Astrocyte (in vitro differentiated cells and primary cell): Measurements from ENCODE around the gene ERCC6L. TPM values are rescaled to one million over a fixed set of nuclear protein-coding genes. Genes with fewer than 3 reads are reported as not detected.
A peak's percentile ranks its signal among the peaks of the same experiment; 100 is the strongest.

Source experiments
- DNase-seq: peaks from one replicate; pipeline ENCODE4 v3.0.0-alpha.2; 2010; ENCODE audit warnings: low read depth
- FAIRE-seq: peaks from 2 replicates; lab custom pipeline; 2011; peaks lifted over from hg19 to GRCh38; lab: Jason Lieb, UNC
- H2AFZ ChIP-seq: 2 replicates; pipeline ENCODE4 v1.6.0; 2012; ENCODE audit warnings: low read depth, low read length, inconsistent platforms
- H3K27ac ChIP-seq: 2 replicates; pipeline ENCODE4 v1.5.1; 2011; ENCODE audit warnings: low read depth, low read length, inconsistent platforms
- H3K27me3 ChIP-seq: 2 replicates; pipeline ENCODE4 v1.6.0; 2011; ENCODE audit warnings: low read length, inconsistent platforms; ENCODE audit not compliant: insufficient read depth
- H3K36me3 ChIP-seq: 2 replicates; pipeline ENCODE4 v1.5.1; 2011; ENCODE audit warnings: low read length, inconsistent platforms; ENCODE audit not compliant: insufficient read depth
- H3K4me1 ChIP-seq: 2 replicates; pipeline ENCODE4 v1.5.1; 2011; ENCODE audit warnings: low read length, inconsistent platforms; ENCODE audit not compliant: insufficient read depth
- H3K4me2 ChIP-seq: 2 replicates; pipeline ENCODE4 v1.6.0; 2012; ENCODE audit warnings: low read length, inconsistent platforms
- H3K4me3 ChIP-seq: 2 replicates; pipeline ENCODE4 v1.5.1; 2011; ENCODE audit warnings: low read depth, mild to moderate bottlenecking, low read length, inconsistent platforms; ENCODE audit not compliant: insufficient read depth
- H3K79me2 ChIP-seq: 2 replicates; pipeline ENCODE4 v1.6.0; 2012; ENCODE audit warnings: mild to moderate bottlenecking, low read length, inconsistent platforms; ENCODE audit not compliant: insufficient read depth
- H3K9ac ChIP-seq: 2 replicates; pipeline ENCODE4 v1.6.0; 2012; ENCODE audit warnings: mild to moderate bottlenecking, low read length, inconsistent platforms
- H3K9me3 ChIP-seq: 2 replicates; pipeline ENCODE4 v1.5.1; 2012; ENCODE audit warnings: low read depth, mild to moderate bottlenecking, low read length, inconsistent platforms; ENCODE audit not compliant: insufficient read depth
- H4K20me1 ChIP-seq: 2 replicates; pipeline ENCODE4 v1.6.0; 2012; ENCODE audit warnings: low read length, inconsistent platforms; ENCODE audit not compliant: insufficient read depth
- H3K27ac Mint-ChIP-seq: one replicate; pipeline ENCODE4 v1.8.0; 2021; ENCODE audit warnings: mild to moderate bottlenecking, mixed read lengths; ENCODE audit not compliant: unreplicated experiment
- H3K27me3 Mint-ChIP-seq: one replicate; pipeline ENCODE4 v1.8.0; 2021; ENCODE audit warnings: low read depth, mixed read lengths; ENCODE audit not compliant: unreplicated experiment
- H3K36me3 Mint-ChIP-seq: one replicate; pipeline ENCODE4 v1.8.0; 2021; ENCODE audit warnings: low read depth, mixed read lengths; ENCODE audit not compliant: unreplicated experiment
- H3K4me1 Mint-ChIP-seq: one replicate; pipeline ENCODE4 v1.8.0; 2021; ENCODE audit warnings: low read depth, mixed read lengths; ENCODE audit not compliant: unreplicated experiment
- H3K4me3 Mint-ChIP-seq: one replicate; pipeline ENCODE4 v1.8.0; 2021; ENCODE audit warnings: mild to moderate bottlenecking, moderate library complexity, mixed read lengths; ENCODE audit not compliant: unreplicated experiment
- H3K9me3 Mint-ChIP-seq: one replicate; pipeline ENCODE4 v1.8.0; 2021; ENCODE audit warnings: mild to moderate bottlenecking, mixed read lengths; ENCODE audit not compliant: unreplicated experiment
- CTCF ChIP-seq: IDR thresholded peaks from 2 replicates; pipeline ENCODE4 v1.5.1; 2011; ENCODE audit warnings: low read depth, mild to moderate bottlenecking, inconsistent platforms, low read length, moderate library complexity; ENCODE audit not compliant: insufficient read depth
- EZH2 ChIP-seq: IDR thresholded peaks from 2 replicates; pipeline ENCODE4 v1.6.1; 2012; ENCODE audit warnings: mild to moderate bottlenecking, low read length, inconsistent platforms; ENCODE audit not compliant: insufficient read depth
- total RNA-seq: library from RNA; stranded (reverse); gene quantifications from 2 replicates; pipeline ENCODE4 v1.2.1, GENCODE V29; 2021

ERCC6L gene
- total RNA-seq, 1 donor from 2014 or later: 1.0 TPM

GRCh38 chrX:72269671-72270251 lies 30.9 kb upstream of the ERCC6L start:
- Histone ChIP-seq H3K4me1 (peaks cover 52% of the 10 kb centered on the region), H2AFZ (no peak overlapping the region), H3K27ac (peak overlapping the region; percentile 79), H3K36me3 (peaks cover 37% of the 10 kb centered on the region), H3K9me3 (no peaks in the 10 kb centered on the region), H3K4me3 (no peak overlapping the region), H3K27me3 (no peaks in the 10 kb centered on the region), H4K20me1 (peaks cover 47% of the 10 kb centered on the region), H3K79me2 (peaks cover 25% of the 10 kb centered on the region), H3K4me2 (peak overlapping the region; percentile 70), H3K9ac (peak overlapping the region; percentile 66)
- FAIRE-seq (peak; percentile 77), DNase-seq (peak; percentile 65)
- H3K4me1 Mint-ChIP-seq: peaks cover 32% of the 10 kb centered on the region
- no peak for TF ChIP-seq EZH2
- no peak for TF ChIP-seq CTCF
- H3K9me3 Mint-ChIP-seq: no peaks in the 10 kb centered on the region
- H3K27ac Mint-ChIP-seq: peak overlapping the region; percentile 90
- H3K4me3 Mint-ChIP-seq: peak overlapping the region; percentile 54
- no peaks in the 10 kb centered on the region for H3K27me3 Mint-ChIP-seq
- peaks cover 25% of the 10 kb centered on the region for H3K36me3 Mint-ChIP-seq

GRCh38 chrX:72268597-72269365 lies 30.0 kb upstream of the ERCC6L start:
- Histone ChIP-seq H3K9ac (peak overlapping the region; percentile 66), H4K20me1 (peaks cover 37% of the 10 kb centered on the region), H3K36me3 (peaks cover 27% of the 10 kb centered on the region), H3K9me3 (no peaks in the 10 kb centered on the region), H2AFZ (no peak overlapping the region), H3K27me3 (no peaks in the 10 kb centered on the region), H3K4me2 (peak overlapping the region; percentile 62), H3K79me2 (peaks cover 15% of the 10 kb centered on the region), H3K4me1 (peaks cover 43% of the 10 kb centered on the region), H3K4me3 (no peak overlapping the region), H3K27ac (peak overlapping the region; percentile 79)
- Mint-ChIP-seq H3K36me3 (peaks cover 17% of the 10 kb centered on the region), H3K9me3 (no peaks in the 10 kb centered on the region), H3K27me3 (no peaks in the 10 kb centered on the region), H3K4me1 (peaks cover 22% of the 10 kb centered on the region), H3K27ac (no peak overlapping the region), H3K4me3 (no peak overlapping the region)
- FAIRE-seq (peak; percentile 99), DNase-seq (peak; percentile 52)
- TF ChIP-seq EZH2 (no peak), CTCF (no peak)

- H3K36me3 ChIP-seq: peaks cover 4% of the 10 kb centered on the region
- DNase-seq (no peak), FAIRE-seq (peak; percentile 83)
- Mint-ChIP-seq H3K4me3 (no peak overlapping the region), H3K4me1 (peaks cover 8% of the 10 kb centered on the region), H3K27me3 (peaks cover 2% of the 10 kb centered on the region), H3K27ac (no peak overlapping the region), H3K9me3 (no peaks in the 10 kb centered on the region), H3K36me3 (peaks cover 7% of the 10 kb centered on the region)
- peaks cover 20% of the 10 kb centered on the region for H3K4me1 ChIP-seq
- H3K27ac ChIP-seq: no peak overlapping the region
- H2AFZ ChIP-seq: no peak overlapping the region
- H3K9me3 ChIP-seq: no peaks in the 10 kb centered on the region
- no peaks in the 10 kb centered on the region for H3K27me3 ChIP-seq
- no peaks in the 10 kb centered on the region for H3K79me2 ChIP-seq
- no peak overlapping the region for H3K9ac ChIP-seq
- no peak overlapping the region for H3K4me2 ChIP-seq
- no peak overlapping the region for H3K4me3 ChIP-seq
- H4K20me1 ChIP-seq: peaks cover 3% of the 10 kb centered on the region
- no peak for TF ChIP-seq EZH2
- TF ChIP-seq CTCF: no peak
Measured at GRCh38 chrX:72265263-72265662, 26.4 kb upstream of the ERCC6L start.
